HG03565 (cell line): Measurements from ENCODE around the gene GTPBP6.
A peak's percentile ranks its signal among the peaks of the same experiment; 100 is the strongest.
"Not testable (repeated sequence)": the region's sequence is repeated elsewhere in the genome, so short reads cannot be mapped to it uniquely, and the experiment has no call there.

ENCODE experiments used
- ATAC-seq: cut with Tn5 transposase; IDR thresholded peaks from one replicate; pipeline ENCODE4 v1.9.1; 2021; ENCODE audit warnings: mild to moderate bottlenecking, moderate library complexity; ENCODE audit not compliant: unreplicated experiment

GTPBP6 gene

GRCh38 chrX:292900-293897 lies 25.4 kb downstream of the GTPBP6 start:
- ATAC-seq: no peak

- ATAC-seq: no peak
These were observed 27.1 kb downstream of the GTPBP6 start for GRCh38 chrX:291411-291901.

GRCh38 chrX:290476-291166 lies 28.0 kb downstream of the GTPBP6 start:
- ATAC-seq: no peak

- no peak for ATAC-seq
These were observed 30.0 kb downstream of the GTPBP6 start for GRCh38 chrX:288561-288991.

- ATAC-seq: no peak
These were observed 30.9 kb downstream of the GTPBP6 start for GRCh38 chrX:287670-288069.

GRCh38 chrX:285076-285677 lies 33.4 kb downstream of the GTPBP6 start:
- ATAC-seq: no peak

GRCh38 chrX:283115-283845 lies 35.3 kb downstream of the GTPBP6 start:
- peak; percentile 98 for ATAC-seq

- not testable (repeated sequence) for ATAC-seq
These were observed 36.5 kb downstream of the GTPBP6 start for GRCh38 chrX:282000-282681.

GRCh38 chrX:281166-281999 lies 37.2 kb downstream of the GTPBP6 start, which contains the start of gene PLCXD1:
TSS of gene PLCXD1 (plus strand) at chrX:281381. CDS start at chrX:284188, 2,807 bp downstream.
- ATAC-seq: no peak

- ATAC-seq: not testable (repeated sequence)
These were observed 37.9 kb downstream of the GTPBP6 start for GRCh38 chrX:280722-281121.

- not testable (repeated sequence) for ATAC-seq
These were observed 38.6 kb downstream of the GTPBP6 start for GRCh38 chrX:279757-280604.

- ATAC-seq: peak; percentile 10
These were observed 41.9 kb downstream of the GTPBP6 start for GRCh38 chrX:276581-277201.

GRCh38 chrX:275967-276580 lies 42.5 kb downstream of the GTPBP6 start:
- ATAC-seq: peak; percentile 73

- no peak for ATAC-seq
These were observed 43.1 kb downstream of the GTPBP6 start for GRCh38 chrX:275476-275966.

- no peak for ATAC-seq
These were observed 43.6 kb downstream of the GTPBP6 start for GRCh38 chrX:274904-275475.

- no peak for ATAC-seq
These were observed 47.7 kb downstream of the GTPBP6 start for GRCh38 chrX:270848-271367.
